ENCODE data around the gene GRK5.

GRK5 gene

DNA sequence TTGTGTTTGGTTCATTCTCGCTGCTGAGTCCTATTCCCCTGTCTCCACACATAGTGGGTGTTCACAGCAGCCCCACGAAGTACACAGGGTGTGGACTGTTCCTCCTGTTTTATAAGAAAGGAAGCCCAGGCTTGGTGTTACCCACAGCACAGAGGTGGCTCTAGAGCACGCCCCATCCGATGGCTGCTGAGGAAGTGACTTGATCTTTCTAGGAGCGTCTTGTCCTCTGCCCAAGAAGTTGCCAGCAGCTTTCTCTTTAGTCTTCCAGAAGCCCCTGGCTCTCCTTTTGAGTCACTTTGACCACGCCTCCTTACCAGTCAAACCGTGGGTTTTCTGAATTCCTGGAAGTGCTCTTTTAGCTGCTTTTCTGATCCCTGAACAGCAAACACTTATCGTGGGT is 94.0 kb downstream of the GRK5 start:
- DNase-seq = no peak

DNA sequence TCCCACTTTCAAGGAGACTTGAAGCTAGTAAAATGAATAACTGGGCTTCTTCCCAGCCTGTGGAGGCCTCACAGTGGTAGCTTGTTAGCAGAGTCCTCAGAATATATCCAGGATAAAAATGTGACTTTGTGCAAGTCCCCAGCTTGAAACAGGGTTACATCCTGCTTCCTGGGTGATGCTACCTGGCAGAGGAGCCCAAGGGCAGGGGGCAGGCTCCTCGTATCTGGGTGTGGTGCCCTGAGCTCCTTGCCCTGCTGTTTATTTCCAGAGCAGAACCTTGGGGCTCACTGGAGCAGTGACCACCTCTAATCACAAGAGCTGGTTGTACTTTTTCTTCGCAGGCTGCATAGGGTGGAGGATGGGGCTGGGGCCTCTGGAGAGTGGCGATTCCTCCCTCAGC is 94.8 kb downstream of the GRK5 start:
- DNase-seq = no peak

DNA sequence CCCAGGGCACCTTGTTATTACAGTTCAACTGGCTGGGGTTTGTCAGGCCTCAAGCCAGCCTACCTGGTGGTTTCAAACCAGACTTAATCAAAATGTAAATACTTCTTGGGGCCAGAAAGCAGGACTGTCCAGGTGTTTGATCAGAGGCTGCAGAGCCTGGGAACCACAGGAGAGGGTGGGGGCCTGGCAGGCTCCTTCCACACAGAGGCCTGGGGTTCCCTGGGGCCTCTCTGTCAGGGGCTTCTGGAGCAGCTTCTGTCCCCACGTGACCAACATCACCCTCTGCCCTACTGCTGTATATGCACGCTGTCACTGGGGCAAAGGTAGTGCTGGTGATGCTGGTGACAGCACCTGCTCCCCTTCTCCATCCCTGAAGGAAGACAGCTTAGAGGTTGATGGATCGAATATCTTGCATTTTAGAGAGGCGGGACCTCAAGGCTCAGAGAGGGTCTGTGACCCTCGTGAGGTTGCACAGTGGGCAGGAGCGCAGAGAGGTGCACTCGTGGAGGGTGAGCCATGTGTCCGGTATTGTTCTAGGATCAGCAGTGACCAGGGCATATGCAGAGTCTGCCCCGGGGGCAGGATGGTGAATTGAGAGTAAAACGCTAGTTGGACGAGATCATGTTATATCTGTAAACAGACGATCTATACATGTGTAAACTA is 95.4 kb downstream of the GRK5 start:
- DNase-seq = no peak

DNA sequence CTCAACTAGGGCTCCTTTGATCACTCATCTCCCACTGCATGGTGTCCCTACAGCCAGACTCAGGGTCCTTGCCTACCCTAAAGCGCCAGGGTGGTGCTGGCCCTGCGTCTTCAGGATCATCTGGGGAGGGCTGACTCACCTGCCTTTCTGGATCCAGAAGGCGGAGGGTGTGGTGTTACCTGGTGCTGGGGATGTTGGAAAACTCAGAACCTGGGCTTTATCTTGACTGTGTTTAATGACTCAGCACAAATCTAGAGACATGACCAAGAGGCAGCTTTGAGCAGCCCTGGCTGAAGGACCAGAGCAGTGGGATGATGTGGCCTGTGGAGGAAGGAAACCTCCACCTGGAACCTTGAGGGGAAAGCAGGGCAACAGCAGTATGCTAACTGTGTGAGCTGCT is 96.5 kb downstream of the GRK5 start:
- no peak for DNase-seq

DNA sequence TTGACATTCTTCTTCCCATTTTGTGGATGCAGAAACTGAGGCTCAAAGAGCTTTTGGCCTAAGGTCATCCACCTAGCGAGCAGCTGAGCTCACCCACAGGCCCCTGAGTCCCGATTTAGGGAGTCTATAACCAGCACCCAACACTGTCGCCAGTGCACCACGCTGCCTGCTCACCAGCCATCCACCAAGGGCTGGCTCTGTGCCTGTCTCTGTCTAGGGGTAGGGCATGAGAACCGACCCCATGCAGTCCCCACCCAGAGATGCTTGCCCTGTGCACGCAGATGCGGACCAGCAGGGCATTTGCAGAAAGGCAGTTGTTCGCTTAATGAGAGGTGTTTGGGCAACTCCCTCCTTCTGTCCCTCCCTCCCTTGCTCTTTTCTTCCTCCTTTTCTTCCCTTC is 97.2 kb downstream of the GRK5 start:
- no peak for DNase-seq

DNA sequence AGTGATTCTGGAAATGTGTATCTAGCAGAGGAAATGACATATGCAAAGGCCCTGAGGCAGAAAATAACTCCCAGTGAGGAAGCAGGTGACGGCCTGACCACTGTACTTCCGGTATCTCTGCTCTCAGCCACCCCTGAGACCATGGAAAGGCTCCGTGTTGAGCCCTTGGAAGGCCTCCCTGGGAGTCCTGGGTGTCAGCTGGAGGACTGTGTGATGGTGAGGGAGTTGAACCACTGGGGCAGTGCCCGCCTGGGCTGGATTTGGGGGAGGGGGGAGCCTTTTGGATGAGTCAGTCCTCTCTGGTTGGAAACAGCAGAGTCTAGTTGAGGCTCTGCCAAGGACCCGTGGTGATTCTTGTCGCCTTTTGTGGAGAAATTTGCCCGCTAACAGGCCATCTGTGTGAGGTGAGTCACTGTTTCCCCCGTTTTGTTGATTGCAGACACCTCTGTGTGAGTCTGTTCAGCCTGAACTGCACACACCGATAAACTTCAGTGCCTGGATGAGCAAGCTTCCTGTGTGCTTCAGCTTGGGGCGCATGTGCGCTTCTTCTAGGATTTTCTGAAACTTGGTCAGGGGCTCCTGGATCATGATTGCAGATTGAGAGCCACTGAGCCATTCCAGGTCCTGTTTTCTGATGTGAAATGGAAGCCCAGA is 98.6 kb downstream of the GRK5 start:
- peak in 4 of 14 donors; percentile 5 to 73 (median 16) for DNase-seq

DNA sequence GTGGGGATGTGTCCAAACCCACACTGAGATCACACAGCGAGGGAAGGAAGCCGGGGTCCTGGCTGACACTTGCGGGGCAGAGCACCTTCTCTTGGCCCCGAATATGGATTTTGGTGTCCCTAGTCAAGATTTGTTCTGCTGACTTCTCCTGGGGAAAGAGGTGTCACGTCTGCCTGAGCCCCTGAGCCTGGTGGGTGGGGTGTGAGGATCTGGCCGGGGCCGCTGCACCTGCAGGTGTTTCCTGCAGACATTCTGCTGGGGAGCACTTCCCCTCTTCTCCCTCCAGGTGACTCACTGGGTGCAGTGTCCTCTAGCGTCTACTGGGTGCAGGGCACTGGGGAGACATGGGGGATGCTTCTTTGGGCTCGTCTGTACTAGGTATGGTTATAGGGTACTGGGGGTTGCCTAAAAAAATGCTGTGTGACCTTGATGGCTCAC is 99.2 kb downstream of the GRK5 start:
- no peak for DNase-seq

DNA sequence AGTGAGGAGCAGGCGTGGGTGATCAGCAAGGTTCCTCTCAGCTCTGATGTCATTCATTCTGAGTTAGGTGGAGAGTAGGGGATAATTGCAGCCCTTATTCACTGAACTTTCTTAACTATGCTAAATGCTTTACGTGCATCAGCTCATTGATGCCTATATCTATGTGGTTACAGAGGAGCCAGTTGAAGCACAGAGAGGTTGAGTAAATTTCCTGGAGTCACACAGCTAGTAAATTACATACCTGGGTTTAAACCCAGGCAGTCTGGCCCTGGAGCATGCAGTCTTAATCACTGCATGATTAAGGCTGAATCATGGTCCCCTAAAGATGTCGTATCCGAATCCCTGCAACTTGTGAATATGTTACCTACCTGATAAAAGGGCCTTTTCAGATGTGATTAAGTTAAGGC is 99.6 kb downstream of the GRK5 start:
- no peak for DNase-seq

DNA sequence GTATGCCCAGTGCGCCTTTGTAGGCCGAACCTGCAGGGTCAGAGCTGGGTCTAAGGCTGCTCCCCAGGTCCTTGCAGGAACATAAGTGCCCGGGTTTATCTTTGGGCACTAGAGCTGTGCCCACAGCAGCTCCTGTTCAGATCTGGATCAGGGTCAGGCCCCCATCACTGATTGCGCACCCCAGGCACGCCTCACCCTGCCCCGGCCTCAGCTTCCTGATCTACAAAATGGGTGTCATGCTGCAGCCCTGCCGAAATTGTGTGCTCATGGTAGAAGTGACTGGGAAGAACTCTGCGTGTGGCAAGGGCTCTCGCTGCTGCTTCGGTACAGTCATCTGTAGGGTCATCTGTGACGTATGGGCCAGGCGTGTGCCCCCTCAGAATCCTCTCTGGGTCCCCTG is 100.7 kb downstream of the GRK5 start:
- DNase-seq = no peak

DNA sequence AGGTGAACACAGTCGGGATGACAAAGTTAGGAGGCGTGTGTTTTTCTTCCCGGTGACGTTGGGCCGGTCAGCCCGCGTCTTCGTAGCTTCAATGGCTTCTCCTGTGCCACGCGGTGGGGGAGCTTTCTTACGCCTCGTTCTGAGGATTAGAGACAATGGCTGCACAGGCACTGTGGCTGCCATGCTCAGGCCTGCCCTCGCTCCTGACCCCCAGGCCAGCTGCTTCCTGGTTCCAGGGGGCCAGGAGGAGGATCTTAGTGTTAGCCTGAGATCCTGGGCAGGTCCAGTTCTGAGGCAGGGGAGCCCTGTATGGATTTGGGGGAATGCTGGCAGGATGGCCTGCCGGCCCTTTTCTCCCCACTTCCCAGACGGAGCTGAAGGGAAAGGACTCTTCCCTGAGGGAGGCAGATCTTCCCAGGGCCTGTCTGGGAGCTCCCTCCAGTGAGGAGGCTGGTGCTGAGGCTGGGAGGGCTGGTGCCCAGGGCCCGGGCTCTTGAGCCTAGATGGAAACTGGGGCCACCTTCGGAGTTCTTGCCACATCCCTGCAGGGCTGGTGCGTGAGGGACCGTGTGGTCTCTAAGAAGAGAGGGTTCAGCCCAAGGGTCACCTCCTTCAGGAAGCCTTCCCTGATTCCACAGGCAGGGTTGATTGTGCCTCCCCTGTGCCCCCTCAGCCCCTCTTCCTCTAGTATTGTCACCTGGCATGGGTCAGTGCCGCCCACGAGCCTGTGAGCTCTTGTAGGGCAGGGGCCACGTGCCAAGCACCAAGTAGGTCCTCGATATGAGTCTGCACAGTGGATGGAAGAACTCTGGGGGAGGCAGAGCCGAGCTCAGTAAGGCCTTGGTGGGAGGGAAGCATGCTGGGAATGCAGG is 101.4 kb downstream of the GRK5 start:
- no peak for DNase-seq

DNA sequence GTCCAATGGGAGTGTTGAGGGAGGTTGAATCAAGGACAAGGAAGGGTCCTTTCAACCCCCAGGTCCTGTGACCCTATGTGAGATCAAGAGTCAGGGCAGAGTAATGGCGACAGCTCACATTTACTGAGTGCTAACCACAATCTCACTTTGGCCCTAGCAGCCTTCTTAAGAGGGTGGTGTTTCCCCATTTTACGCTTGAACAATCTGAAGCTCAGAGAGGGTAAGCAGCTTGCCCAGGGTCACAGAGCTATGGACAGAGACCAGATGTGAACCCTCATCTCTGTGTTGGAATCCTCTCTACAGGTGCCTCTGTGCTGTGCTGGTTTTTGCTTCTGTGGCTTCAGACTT is 102.0 kb downstream of the GRK5 start:
- no peak for DNase-seq

DNA sequence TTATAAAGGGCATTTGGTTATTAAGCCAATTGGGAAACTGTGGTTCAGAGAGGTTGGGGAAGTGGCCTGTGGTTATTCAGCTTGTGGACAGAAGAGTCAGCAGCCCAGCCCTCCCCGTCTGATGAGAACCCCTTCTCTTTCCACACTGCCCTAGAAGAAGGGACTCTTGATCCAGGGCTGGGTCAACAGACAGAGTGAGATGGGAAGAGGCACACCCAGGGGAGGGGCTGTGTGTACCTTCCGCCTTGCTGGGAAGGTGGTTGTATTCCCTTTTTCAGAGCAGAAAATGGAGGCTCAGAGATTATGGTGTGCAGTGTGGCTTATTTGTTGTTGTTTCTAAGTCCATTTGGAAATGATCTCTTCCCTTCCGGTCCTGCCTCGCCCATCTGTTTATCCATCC is 103.4 kb downstream of the GRK5 start:
- DNase-seq = no peak

DNA sequence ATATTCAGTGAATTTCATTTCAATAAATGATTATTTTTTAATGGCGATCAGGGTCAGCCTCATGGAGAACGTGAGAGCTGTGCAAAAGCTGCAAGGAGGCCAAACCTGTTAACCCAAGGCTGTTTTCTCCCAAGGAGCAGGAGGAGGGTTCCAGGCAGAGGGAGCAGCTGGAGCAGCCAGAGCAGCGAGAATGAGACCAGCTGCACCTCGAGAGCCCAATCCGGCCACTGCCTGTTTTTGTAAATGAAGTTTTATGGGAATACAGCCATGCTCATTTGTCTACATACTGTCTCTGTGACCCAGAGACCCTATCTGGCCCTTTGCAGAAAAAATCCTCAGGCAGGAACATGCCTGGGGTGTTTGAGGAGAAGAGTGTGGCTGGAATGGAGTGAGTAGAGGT is 104.9 kb downstream of the GRK5 start:
- no peak for DNase-seq

DNA sequence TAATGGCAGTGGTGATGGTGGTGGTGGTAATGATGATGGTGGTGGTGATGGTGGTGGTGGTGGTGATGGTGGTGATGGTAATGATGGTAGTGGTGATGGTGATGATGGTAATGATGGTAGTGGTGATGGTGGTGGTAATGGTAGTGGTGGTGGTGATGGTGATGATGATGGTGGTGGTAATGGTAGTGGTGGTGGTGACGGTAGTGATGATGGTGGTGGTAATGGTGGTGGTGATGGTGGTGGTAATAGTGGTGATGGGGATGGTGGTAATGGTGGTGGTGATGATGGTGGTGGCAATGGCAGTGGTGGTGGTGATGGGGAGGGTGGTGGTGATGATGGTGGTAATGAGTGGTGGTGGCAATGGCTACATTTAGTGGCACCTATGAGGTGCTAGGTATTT is 105.7 kb downstream of the GRK5 start:
- no peak for DNase-seq

DNA sequence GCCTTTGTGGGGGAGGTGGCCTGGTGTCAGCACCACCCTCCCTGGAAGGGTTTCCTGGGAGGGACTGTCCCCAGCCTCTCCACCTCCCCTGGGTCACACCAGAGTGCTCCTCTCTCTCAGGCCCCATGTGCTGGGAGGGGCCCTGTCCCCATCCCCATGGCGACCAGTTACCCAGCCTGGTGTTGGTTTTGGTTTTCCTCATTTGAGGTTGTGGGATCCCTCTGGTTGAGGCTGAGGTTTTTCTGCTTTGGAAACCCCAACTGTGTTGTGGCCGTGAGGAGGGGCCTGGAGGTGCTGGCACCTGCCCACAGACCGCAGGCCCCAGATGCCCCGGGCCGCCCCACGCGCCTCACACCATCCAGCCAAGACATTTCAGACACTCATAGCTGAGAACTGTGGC is 106.3 kb downstream of the GRK5 start:
- DNase-seq = no peak

DNA sequence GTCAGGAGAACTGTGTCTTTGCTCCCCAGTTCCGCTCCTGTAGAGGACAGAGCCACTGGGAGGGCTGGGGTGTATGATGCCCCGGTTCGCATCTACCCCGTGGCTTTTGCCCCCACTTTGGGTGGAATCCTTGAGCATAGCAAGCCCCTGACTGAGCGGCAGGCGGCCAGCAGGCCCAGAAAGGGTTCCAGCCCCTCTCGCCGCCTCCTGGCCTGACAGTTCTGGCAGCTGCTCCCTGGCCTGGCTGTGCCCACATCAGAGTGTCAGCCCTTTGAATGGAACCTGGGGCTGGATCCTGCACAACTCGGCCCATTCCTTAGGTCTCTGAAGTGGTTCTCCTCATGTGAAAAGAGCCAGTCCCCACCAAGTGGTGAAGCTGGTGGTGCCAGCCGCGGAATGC is 106.7 kb downstream of the GRK5 start:
- peak in 1 of 14 donors; percentile 9 for DNase-seq

DNA sequence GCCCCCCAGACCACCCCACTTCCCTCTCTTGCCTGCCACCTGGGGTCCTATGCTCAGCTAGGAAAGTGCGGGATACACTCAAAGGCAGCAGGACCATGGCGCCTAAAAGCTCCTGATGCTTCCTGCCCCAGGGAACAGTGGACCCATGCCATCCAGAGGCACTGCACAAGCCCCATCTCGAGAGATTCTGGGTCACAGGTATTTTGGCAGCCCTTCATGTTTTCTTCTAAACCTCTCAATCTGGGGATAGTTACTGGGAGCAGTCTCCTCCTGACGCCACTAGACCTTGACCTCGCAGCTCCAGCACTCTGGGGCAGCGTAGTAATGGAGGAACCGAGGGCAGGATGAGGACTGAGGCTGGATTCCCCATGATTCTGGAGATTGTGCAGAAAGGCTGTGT is 107.1 kb downstream of the GRK5 start:
- no peak for DNase-seq

DNA sequence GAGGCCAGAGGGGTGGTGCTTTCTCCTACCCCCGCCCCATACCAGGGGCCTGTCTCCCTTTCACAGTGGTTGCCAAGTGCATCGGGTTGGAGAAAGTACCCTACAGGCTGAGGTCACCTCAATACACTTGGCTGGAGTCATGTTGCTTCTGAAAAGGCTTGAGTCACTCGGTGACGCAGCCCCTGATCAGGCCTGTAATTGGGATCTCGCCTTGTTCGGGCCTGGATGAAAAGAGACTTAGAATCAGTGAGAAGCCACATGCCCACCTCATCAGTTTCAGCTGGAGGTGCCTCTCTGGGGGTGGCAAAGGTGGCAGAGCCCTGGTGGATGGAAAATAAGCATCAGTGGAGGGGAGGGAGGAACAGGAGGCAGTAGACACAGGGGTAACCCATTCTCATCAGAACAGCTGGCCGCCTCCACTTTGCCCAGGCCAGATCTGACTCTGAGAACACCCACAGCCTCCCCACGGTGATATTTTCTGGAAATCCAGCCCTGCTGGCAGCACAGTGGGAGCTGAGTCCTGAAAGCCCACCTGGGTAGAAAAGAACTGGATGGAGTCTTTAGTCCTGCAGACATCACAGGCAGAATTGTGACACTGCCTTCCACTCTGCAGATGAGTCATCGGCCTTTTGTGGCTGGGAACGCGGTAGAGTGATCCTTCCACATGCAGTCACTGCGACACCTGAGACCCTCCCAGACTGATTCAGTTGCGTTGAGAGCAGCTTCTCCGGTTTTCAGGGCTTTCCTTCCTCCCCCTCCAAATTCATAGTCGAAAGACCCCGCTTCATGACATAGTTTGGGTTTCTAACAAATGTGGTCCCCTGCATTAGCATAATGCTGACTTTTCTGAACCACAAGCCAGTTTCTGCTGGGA is 108.0 kb downstream of the GRK5 start:
- DNase-seq = peak in 2 of 14 donors; percentile 8 to 69

DNA sequence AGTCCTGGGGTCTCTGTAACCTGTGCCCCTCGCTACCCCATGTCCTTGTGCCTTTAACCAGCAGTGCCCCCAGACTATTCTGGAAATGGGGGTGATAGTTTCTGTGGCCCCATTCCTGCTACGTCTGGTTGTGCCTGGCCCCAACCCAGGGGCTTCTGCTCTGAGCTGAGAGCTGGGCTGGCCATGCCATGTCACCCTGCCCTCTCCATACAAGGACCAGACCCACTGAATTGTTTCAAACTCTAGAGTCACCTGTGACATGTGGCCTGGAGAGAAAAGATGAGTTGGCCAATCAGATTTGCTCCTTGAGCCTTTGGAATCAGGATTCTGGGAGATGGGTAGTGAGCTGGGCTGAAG is 108.6 kb downstream of the GRK5 start:
- DNase-seq = no peak

DNA sequence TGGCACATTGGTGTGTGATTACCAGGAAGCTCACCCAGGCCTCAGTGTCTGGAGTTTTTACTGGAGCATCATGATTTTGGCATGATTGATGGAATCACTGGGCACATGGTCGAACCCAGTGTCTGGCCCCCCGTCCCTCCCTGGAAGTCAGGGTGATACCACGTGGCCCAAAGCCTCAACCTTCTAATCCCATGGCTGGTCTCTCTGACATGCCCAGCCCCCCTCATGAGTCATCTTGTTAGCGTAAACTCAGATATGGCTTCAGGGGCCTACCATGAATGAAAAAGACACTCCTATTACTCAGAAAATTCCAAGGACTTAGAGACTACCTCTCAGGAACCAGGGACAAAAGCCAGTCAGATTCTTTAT is 109.3 kb downstream of the GRK5 start:
- DNase-seq = no peak

DNA sequence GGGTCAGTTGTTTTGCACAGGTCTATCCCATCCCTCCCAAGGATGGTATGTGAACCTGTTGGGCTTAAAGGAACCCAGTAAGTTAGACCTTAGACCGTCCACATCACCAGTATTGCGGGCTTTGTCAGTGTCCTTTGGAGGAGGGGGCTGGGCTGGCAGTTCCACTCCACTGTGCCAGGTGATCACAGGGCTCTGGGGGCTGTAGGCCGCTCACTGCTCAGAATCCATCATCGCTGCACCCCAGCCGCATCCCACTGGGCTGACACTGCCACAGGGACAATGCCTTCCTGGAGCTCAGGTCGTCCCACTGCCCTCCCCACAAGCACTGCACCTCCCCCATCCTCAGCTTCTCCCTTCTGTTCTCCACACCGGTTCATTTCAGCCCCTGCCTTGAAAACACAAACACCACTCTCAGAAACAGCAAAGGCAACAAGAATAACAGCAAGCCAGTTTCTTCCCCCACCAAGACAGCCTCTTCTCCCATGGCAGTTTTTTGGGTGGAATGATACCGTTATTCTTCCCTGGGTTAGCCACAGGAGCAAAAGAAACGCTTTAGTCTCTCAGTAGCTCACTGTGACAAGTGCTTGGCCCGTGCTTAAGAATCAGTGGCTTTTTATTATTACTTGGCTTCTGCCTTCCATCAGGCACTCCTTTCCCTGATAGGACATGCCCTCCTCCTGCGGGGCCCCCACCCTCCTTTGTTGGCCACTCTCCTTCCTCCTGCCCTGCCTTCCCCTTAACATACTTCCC is 111.2 kb downstream of the GRK5 start:
- DNase-seq = no peak
